H1 (cell line): ENCODE results near the gene GPX5. TPM values are rescaled to one million over a fixed set of nuclear protein-coding genes. Genes with fewer than 3 reads are reported as not detected.
A peak's percentile ranks its signal among the peaks of the same experiment; 100 is the strongest.

ENCODE experiments used
- CTCF ChIA-PET: fragments of 300-600 bp; sonication (Branson Sonifier 250); formaldehyde crosslinking; loops from one replicate; lab custom pipeline; 2021; ENCODE audit not compliant: partially characterized antibody; lab: Charles Lee
- POLR2A ChIA-PET: fragments of 300-600 bp; sonication (Branson Sonifier 250); formaldehyde crosslinking; loops from one replicate; lab custom pipeline; 2021; ENCODE audit warnings: inconsistent platforms; ENCODE audit not compliant: partially characterized antibody; lab: Charles Lee
- DNase-seq, 2 experiments: peaks; one replicate each; pipeline versions ENCODE4 v3.0.0 to v3.0.0-alpha.2; 2010 to 2022; ENCODE audit warnings: low spot score in 2 of 2, low read depth in 1 of 2, mixed read lengths in 1 of 2
- FAIRE-seq: peaks from 2 replicates; lab custom pipeline; 2011; peaks lifted over from hg19 to GRCh38; lab: Jason Lieb, UNC
- H2AFZ ChIP-seq: 2 replicates; pipeline ENCODE4 v1.8.1; 2012; ENCODE audit warnings: low read length, inconsistent platforms
- H2AK5ac ChIP-seq: 2 replicates; pipeline ENCODE4 v1.6.1; 2013; ENCODE audit warnings: low read depth, low read length
- H2BK120ac ChIP-seq: replicated peaks from 2 replicates; pipeline ENCODE3; 2013; ENCODE audit warnings: low read depth, low read length, inconsistent platforms
- H2BK12ac ChIP-seq: 2 replicates; pipeline ENCODE4 v1.6.1; 2013; ENCODE audit warnings: low read depth, low read length
- H2BK15ac ChIP-seq: 2 replicates; pipeline ENCODE4 v1.6.1; 2013; ENCODE audit warnings: low read length
- H2BK20ac ChIP-seq: 2 replicates; pipeline ENCODE4 v1.6.1; 2013; ENCODE audit warnings: low read length
- H2BK5ac ChIP-seq: 2 replicates; pipeline ENCODE4 v1.6.1; 2013; ENCODE audit warnings: low read depth, low read length
- H3K14ac ChIP-seq: 2 replicates; pipeline ENCODE4 v1.6.1; 2013; ENCODE audit warnings: inconsistent platforms; ENCODE audit not compliant: insufficient read length
- H3K18ac ChIP-seq: 2 replicates; pipeline ENCODE4 v1.6.1; 2013; ENCODE audit warnings: low read length; ENCODE audit errors: extremely low read depth
- H3K23ac ChIP-seq: 2 replicates; pipeline ENCODE4 v1.6.1; 2013; ENCODE audit warnings: inconsistent platforms; ENCODE audit not compliant: insufficient read length
- H3K23me2 ChIP-seq: 2 replicates; pipeline ENCODE4 v1.6.1; 2013; ENCODE audit warnings: low read depth, low read length
- H3K27ac ChIP-seq: 2 replicates; pipeline ENCODE4 v1.6.1; 2011; ENCODE audit warnings: low read depth, low read length, inconsistent platforms
- H3K27me3 ChIP-seq, 4 experiments: replicated peaks in 1 of 4; 1 replicate in 1 of 4; 2 replicates in 3 of 4; pipeline versions ENCODE4 v1.6.1 to v1.8.1; 2011 to 2013; ENCODE audit warnings: low read length in 3 of 4, mild to moderate bottlenecking in 3 of 4, inconsistent platforms in 2 of 4, mixed read lengths in 2 of 4, moderate library complexity in 1 of 4; ENCODE audit not compliant: control insufficient read depth in 3 of 4, insufficient read depth in 3 of 4; ENCODE audit errors: extremely low read depth in 1 of 4
- H3K36me3 ChIP-seq, 4 experiments: 2 replicates each; pipeline versions ENCODE4 v1.6.1 to v1.8.1; 2011 to 2013; ENCODE audit warnings: mild to moderate bottlenecking in 4 of 4, low read length in 3 of 4, moderate library complexity in 2 of 4, control low read depth in 1 of 4, inconsistent platforms in 1 of 4; ENCODE audit not compliant: insufficient read depth in 4 of 4, control insufficient read depth in 2 of 4
- H3K4ac ChIP-seq: replicated peaks from 2 replicates; pipeline ENCODE3; 2013; ENCODE audit warnings: low read length, low read depth, mixed read lengths, inconsistent platforms; ENCODE audit not compliant: insufficient read length
- H3K4me1 ChIP-seq, 4 experiments: replicated peaks in 1 of 4; 1 replicate in 1 of 4; 2 replicates in 3 of 4; pipeline versions ENCODE4 v1.6.1 to v1.8.1; 2011 to 2013; ENCODE audit warnings: low read length in 3 of 4, inconsistent platforms in 2 of 4, mixed read lengths in 1 of 4; ENCODE audit not compliant: insufficient read depth in 4 of 4, control insufficient read depth in 3 of 4
- H3K4me2 ChIP-seq, 2 experiments: 2 replicates each; pipeline versions ENCODE4 v1.6.1 to v1.8.1; 2011 to 2013; ENCODE audit warnings: low read depth in 2 of 2, low read length in 2 of 2, control low read depth in 1 of 2, inconsistent platforms in 1 of 2, mild to moderate bottlenecking in 1 of 2; ENCODE audit not compliant: insufficient read depth in 1 of 2
- H3K4me3 ChIP-seq, 4 experiments: fragments of 200-600, 300-600 bp in 1 of 4; sonication (generic), shearing (Covaris generic), sonication (Bioruptor Twin) in 1 of 4; 2 replicates each; pipeline versions ENCODE4 v1.5.1 to v1.8.1; 2011 to 2016; ENCODE audit warnings: low read length in 4 of 4, low read depth in 3 of 4, control low read depth in 2 of 4, inconsistent platforms in 2 of 4, mild to moderate bottlenecking in 2 of 4, mixed read lengths in 1 of 4, moderate library complexity in 1 of 4; ENCODE audit not compliant: insufficient read depth in 2 of 4; ENCODE audit errors: extremely low read depth in 1 of 4
- H3K56ac ChIP-seq: replicated peaks from 2 replicates; pipeline ENCODE3; 2013; ENCODE audit warnings: low read depth, mild to moderate bottlenecking, mixed read lengths, low read length, inconsistent platforms; ENCODE audit not compliant: insufficient read length
- H3K79me1 ChIP-seq: 2 replicates; pipeline ENCODE4 v1.6.1; 2013; ENCODE audit warnings: low read depth, low read length, control low read depth
- H3K79me2 ChIP-seq, 2 experiments: 2 replicates each; pipeline versions ENCODE4 v1.6.1 to v1.8.1; 2012 to 2013; ENCODE audit warnings: low read length in 2 of 2, mild to moderate bottlenecking in 2 of 2, inconsistent platforms in 1 of 2; ENCODE audit not compliant: insufficient read depth in 2 of 2, control insufficient read depth in 1 of 2
- H3K9ac ChIP-seq, 4 experiments: replicated peaks in 1 of 4; 1 replicate in 1 of 4; 2 replicates in 3 of 4; pipeline versions ENCODE4 v1.6.1 to v1.8.1; 2011 to 2013; ENCODE audit warnings: low read depth in 3 of 4, low read length in 3 of 4, control low read depth in 2 of 4, mild to moderate bottlenecking in 2 of 4, moderate library complexity in 2 of 4, inconsistent platforms in 1 of 4; ENCODE audit errors: extremely low read depth in 1 of 4
- H3K9me3 ChIP-seq, 2 experiments: 2 replicates each; pipeline versions ENCODE4 v1.6.1 to v1.8.1; 2012 to 2013; ENCODE audit warnings: mild to moderate bottlenecking in 2 of 2, moderate library complexity in 2 of 2, control low read depth in 1 of 2, inconsistent platforms in 1 of 2, low read depth in 1 of 2, low read length in 1 of 2, mixed read lengths in 1 of 2; ENCODE audit not compliant: insufficient read depth in 2 of 2
- H4K20me1 ChIP-seq, 2 experiments: replicated peaks in 1 of 2; 2 replicates each; pipeline versions ENCODE3 to v1.8.1; 2011 to 2013; ENCODE audit warnings: inconsistent platforms in 2 of 2, low read length in 2 of 2, mild to moderate bottlenecking in 1 of 2; ENCODE audit not compliant: insufficient read depth in 2 of 2, control insufficient read depth in 1 of 2
- H4K5ac ChIP-seq: 2 replicates; pipeline ENCODE4 v1.6.1; 2013; ENCODE audit warnings: low read length, low read depth, mixed read lengths, inconsistent platforms; ENCODE audit not compliant: insufficient read length
- H4K8ac ChIP-seq: 2 replicates; pipeline ENCODE4 v1.8.0; 2013; ENCODE audit warnings: mild to moderate bottlenecking, moderate library complexity, low read length, inconsistent platforms; ENCODE audit not compliant: insufficient read depth; ENCODE audit errors: extremely low read depth
- H4K91ac ChIP-seq: replicated peaks from 2 replicates; pipeline ENCODE3; 2013; ENCODE audit warnings: low read length, mixed read lengths, inconsistent platforms; ENCODE audit not compliant: insufficient read length
- TAF1 ChIP-seq: IDR thresholded peaks from 2 replicates; pipeline ENCODE4 v1.6.1; 2011; ENCODE audit warnings: mild to moderate bottlenecking, low read depth, low read length
- TBP ChIP-seq: IDR thresholded peaks from 2 replicates; pipeline ENCODE4 v1.6.1; 2011; ENCODE audit warnings: low read depth, low read length, improper control_type of control experiment
- WGBS, 2 experiments: shearing (Covaris generic) in 1 of 2; methylation state at CpG; one replicate each; pipeline versions ENCODE4 v1.1.6 to v1.1.7; 2013 to 2015; ENCODE audit warnings: low lambda C conversion rate in 2 of 2, mixed read lengths in 2 of 2, inconsistent platforms in 1 of 2, low coverage in 1 of 2, missing lambda C conversion rate in 1 of 2; ENCODE audit not compliant: insufficient replicate concordance in 2 of 2, insufficient coverage in 1 of 2, insufficient read length in 1 of 2; ENCODE audit errors: extremely low coverage in 1 of 2, missing lambda C conversion rate in 1 of 2; 5-methylcytosine and 5-hydroxymethylcytosine counted together
- polyA plus RNA-seq, 7 experiments: library from polyadenylated mRNA; depleted of rRNA in 3 of 7; stranded (reverse) in 5 of 7; unstranded in 2 of 7; fragments of >200 nt in 5 of 7; fragments of 200-250 nt in 2 of 7; gene quantifications; 1 replicate in 5 of 7; 2 replicates in 1 of 7; 4 replicates in 1 of 7; pipeline versions ENCODE4 v1.2.1 to v1.2.3, GENCODE V29; 2011 to 2013; ENCODE audit warnings: missing spikeins in 2 of 7, mixed read lengths in 2 of 7
- total RNA-seq: library from RNA; stranded (reverse); fragmentation: NEBNext Ultra II Directional; extraction: Animal tissue kit (Norgen Biotek cat#: 25700); gene quantifications from 2 replicates; pipeline ENCODE4 v1.2.1, GENCODE V29; 2021

The GPX5 gene
- total and polyA plus RNA-seq, 2 of the 8 experiments (the other 6 are each of a cell fraction or from before 2014, with no cell fraction given): 0.08 TPM; not detected in 1

DNA sequence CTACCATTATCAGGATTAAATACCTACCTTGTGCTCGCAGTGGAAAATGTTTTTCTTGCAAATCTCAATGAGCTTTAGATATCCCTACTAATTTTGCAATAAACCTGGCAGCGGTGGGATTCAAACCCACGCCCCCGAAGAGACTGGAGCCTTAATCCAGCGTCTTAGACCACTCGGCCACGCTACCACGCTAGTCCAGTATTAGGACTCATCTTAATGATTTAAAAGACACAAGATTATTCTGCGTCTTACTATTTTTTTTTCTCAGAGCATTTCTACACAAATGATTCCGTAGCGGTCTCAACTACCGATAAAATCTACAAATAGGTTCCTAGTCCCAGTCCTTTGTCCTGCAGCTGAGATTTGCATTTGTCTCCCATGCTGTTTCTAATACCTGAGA lies 47.2 kb upstream of the GPX5 start:
- TF ChIP-seq TBP (peak; percentile 69), TAF1 (no peak)
- H2BK5ac ChIP-seq: no peak overlapping the region
- no peak overlapping the region for H4K5ac ChIP-seq
- H3K4ac ChIP-seq: no peak overlapping the region
- H3K18ac ChIP-seq: no peak overlapping the region
- H3K9ac ChIP-seq: no peak overlapping the region
- H2BK15ac ChIP-seq: no peak overlapping the region
- H2BK12ac ChIP-seq: no peak overlapping the region
- H3K23me2 ChIP-seq: peaks cover 3% of the 10 kb centered on the region; the same call in 1 of the 2 replicates
- no peak overlapping the region for H2AK5ac ChIP-seq
- H2BK20ac ChIP-seq: no peak overlapping the region
- peak overlapping the region in 1 of 4 experiments; percentile 34; a peak in 3 of 8 replicates for H3K4me3 ChIP-seq
- peak overlapping the region in 1 of 2 experiments; percentile 47; a peak in 1 of 4 replicates for H3K4me2 ChIP-seq
- ChIA-PET CTCF (interaction anchor here (2.5 kb wide), 1 partner anchor 54 kb away, joined by 10 read pairs; no protein-coding TSS in a partner anchor), POLR2A (interaction anchor here (0.8 to 2.4 kb wide), 2 partner anchors 10 to 144 kb away, joined by 3 to 10 read pairs; no protein-coding TSS in a partner anchor)
- H3K56ac ChIP-seq: no peak overlapping the region
- no peaks in the 10 kb centered on the region for H3K36me3 ChIP-seq
- H3K27me3 ChIP-seq: peaks cover 0 to 2% (median 0%) of the 10 kb centered on the region in 4 experiments; a peak in 3 of 7 replicates
- no peak overlapping the region for H4K8ac ChIP-seq
- H3K79me2 ChIP-seq: no peaks in the 10 kb centered on the region
- no peaks in the 10 kb centered on the region for H3K79me1 ChIP-seq
- H3K14ac ChIP-seq: no peak overlapping the region
- no peak overlapping the region for H3K23ac ChIP-seq
- 81% methylated on average over 12 of the region's 12 CpGs; no CpG with 5 or more reads in 1 of the 2 experiments for WGBS, 2 experiments
- no peak for DNase-seq
- H4K91ac ChIP-seq: no peak overlapping the region
- H4K20me1 ChIP-seq: no peaks in the 10 kb centered on the region
- H2AFZ ChIP-seq: no peak overlapping the region
- H2BK120ac ChIP-seq: no peak overlapping the region
- H3K27ac ChIP-seq: no peak overlapping the region
- H3K9me3 ChIP-seq: no peaks in the 10 kb centered on the region
- H3K4me1 ChIP-seq: no peaks in the 10 kb centered on the region
- FAIRE-seq: no peak
